HepG2 (cell line): ENCODE results near the gene CDX1. TPM values are rescaled to one million over a fixed set of nuclear protein-coding genes. Genes with fewer than 3 reads are reported as not detected.

Experiments
- CBX1 ChIP-seq: IDR thresholded peaks from one replicate; pipeline ENCODE4 v1.6.1; 2016; ENCODE audit warnings: antibody characterized with exemption, low read depth
- FOXA3 ChIP-seq: IDR thresholded peaks from 2 replicates; pipeline ENCODE4 v1.6.1; 2016; ENCODE audit warnings: missing genetic modification reagents, missing compliant biosample characterization
- HIVEP1 ChIP-seq: sonication (generic); formaldehyde crosslinking; IDR thresholded peaks from 2 replicates; pipeline ENCODE4 v1.4.0; 2020; ENCODE audit warnings: mild to moderate bottlenecking, missing genetic modification reagents
- ISX ChIP-seq: sonication (generic); formaldehyde crosslinking; conservative IDR thresholded peaks from 2 replicates; pipeline ENCODE4 v1.5.0; 2020; ENCODE audit warnings: missing genetic modification reagents
- MAZ ChIP-seq, 2 experiments: sonication (generic) in 1 of 2; formaldehyde crosslinking in 1 of 2; IDR thresholded peaks; 2 replicates each; pipeline versions ENCODE4 v1.5.0 to v1.6.1; 2012 to 2020; ENCODE audit warnings: low read depth in 2 of 2, mild to moderate bottlenecking in 2 of 2, borderline replicate concordance in 1 of 2, improper control_type of control experiment in 1 of 2, low read length in 1 of 2, missing genetic modification reagents in 1 of 2, moderate library complexity in 1 of 2
- MYC ChIP-seq: sonication (generic); formaldehyde crosslinking; IDR thresholded peaks from 2 replicates; pipeline ENCODE4 v1.9.0; 2021; ENCODE audit warnings: missing genetic modification reagents, borderline replicate concordance
- NFIB ChIP-seq: sonication (generic); formaldehyde crosslinking; IDR thresholded peaks from 2 replicates; pipeline ENCODE4 v1.9.0; 2021; ENCODE audit warnings: missing genetic modification reagents, mild to moderate bottlenecking, borderline replicate concordance
- NFIC ChIP-seq: IDR thresholded peaks from 2 replicates; pipeline ENCODE4 v1.6.1; 2012; ENCODE audit warnings: mild to moderate bottlenecking, low read length, inconsistent platforms
- SIN3A ChIP-seq: IDR thresholded peaks from 2 replicates; pipeline ENCODE4 v1.6.1; 2011; ENCODE audit warnings: low read depth, mild to moderate bottlenecking, control low read depth, low read length, borderline replicate concordance
- SNAPC2 ChIP-seq: sonication (generic); formaldehyde crosslinking; IDR thresholded peaks from 2 replicates; pipeline ENCODE4 v1.8.1; 2022; ENCODE audit warnings: mild to moderate bottlenecking, missing genetic modification reagents
- SOX13 ChIP-seq, 3 experiments: fragments of 450-650 bp in 1 of 3; sonication (generic) in 1 of 3; formaldehyde crosslinking in 1 of 3; IDR thresholded peaks in 2 of 3; conservative IDR thresholded peaks in 1 of 3; 2 replicates each; pipeline versions ENCODE4 v1.5.0 to v1.6.1; 2016 to 2020; ENCODE audit warnings: antibody characterized with exemption in 1 of 3, mild to moderate bottlenecking in 1 of 3, missing compliant biosample characterization in 1 of 3, missing genetic modification reagents in 1 of 3, moderate library complexity in 1 of 3
- ZMYM2 ChIP-seq: sonication (generic); formaldehyde crosslinking; IDR thresholded peaks from 2 replicates; pipeline ENCODE4 v1.8.0; 2022; ENCODE audit warnings: mild to moderate bottlenecking, missing genetic modification reagents
- ZNF235 ChIP-seq: sonication (generic); formaldehyde crosslinking; IDR thresholded peaks from 2 replicates; pipeline ENCODE4 v1.8.1; 2023; ENCODE audit warnings: mild to moderate bottlenecking, missing genetic modification reagents, borderline replicate concordance
- ZNF33B ChIP-seq: sonication (generic); formaldehyde crosslinking; IDR thresholded peaks from 2 replicates; pipeline ENCODE4 v1.5.1; 2020; ENCODE audit warnings: mild to moderate bottlenecking, missing genetic modification reagents
- ZNF451 ChIP-seq: sonication (generic); formaldehyde crosslinking; IDR thresholded peaks from 2 replicates; pipeline ENCODE4 v1.5.0; 2020; ENCODE audit warnings: mild to moderate bottlenecking, missing genetic modification reagents
- ZNF879 ChIP-seq: sonication (generic); formaldehyde crosslinking; IDR thresholded peaks from 2 replicates; pipeline ENCODE4 v1.8.1; 2023; ENCODE audit warnings: missing genetic modification reagents
- ZSCAN25 ChIP-seq: sonication (generic); formaldehyde crosslinking; IDR thresholded peaks from 2 replicates; pipeline ENCODE4 v1.8.0; 2022; ENCODE audit warnings: mild to moderate bottlenecking, missing genetic modification reagents
- polyA plus RNA-seq, 8 experiments: library from polyadenylated mRNA; depleted of rRNA in 3 of 8; stranded (reverse) in 7 of 8; unstranded in 1 of 8; fragments of >200 nt; fragmentation: Illumina TruSeq in 4 of 8; extraction: Trizol in 4 of 8; gene quantifications; 2 replicates each; pipeline versions ENCODE4 v1.2.1 to v1.2.3, GENCODE V29; 2011 to 2016; ENCODE audit warnings: low read depth in 4 of 8, missing spikeins in 1 of 8, mixed read lengths in 1 of 8; ENCODE audit not compliant: insufficient read depth in 1 of 8
- total RNA-seq, 5 experiments: library from RNA; depleted of rRNA; stranded (reverse); fragments of >200 nt; fragmentation: Illumina TruSeq; extraction: Trizol; gene quantifications; 2 replicates each; pipeline ENCODE4 v1.2.3, GENCODE V29; 2016; ENCODE audit warnings: low read depth in 1 of 5
- TF ChIP-seq, protein P1 (sequence below): sonication (generic); formaldehyde crosslinking; conservative IDR thresholded peaks from 2 replicates; pipeline ENCODE4 v1.8.1; 2023; ENCODE audit warnings: missing genetic modification reagents
- TF ChIP-seq, protein P2 (sequence below): IDR thresholded peaks from 2 replicates; pipeline ENCODE4 v1.6.1; 2016; ENCODE audit warnings: missing compliant biosample characterization, missing genetic modification reagents, borderline replicate concordance
- TF ChIP-seq, protein P3 (sequence below): sonication (generic); formaldehyde crosslinking; IDR thresholded peaks from 2 replicates; pipeline ENCODE4 v1.4.0; 2020; ENCODE audit warnings: missing genetic modification reagents, mild to moderate bottlenecking, borderline replicate concordance
- TF ChIP-seq, protein P4 (sequence below): sonication (generic); formaldehyde crosslinking; IDR thresholded peaks from 2 replicates; pipeline ENCODE4 v1.5.0; 2020; ENCODE audit warnings: missing genetic modification reagents
- TF ChIP-seq, protein P5 (sequence below): sonication (generic); formaldehyde crosslinking; IDR thresholded peaks from 2 replicates; pipeline ENCODE4 v1.9.0; 2021; ENCODE audit warnings: missing genetic modification reagents, mild to moderate bottlenecking, borderline replicate concordance

The CDX1 gene
- total and polyA plus RNA-seq, 2 of the 13 experiments (the other 11 are each of a cell fraction or from before 2014, with no cell fraction given) = not detected

DNA sequence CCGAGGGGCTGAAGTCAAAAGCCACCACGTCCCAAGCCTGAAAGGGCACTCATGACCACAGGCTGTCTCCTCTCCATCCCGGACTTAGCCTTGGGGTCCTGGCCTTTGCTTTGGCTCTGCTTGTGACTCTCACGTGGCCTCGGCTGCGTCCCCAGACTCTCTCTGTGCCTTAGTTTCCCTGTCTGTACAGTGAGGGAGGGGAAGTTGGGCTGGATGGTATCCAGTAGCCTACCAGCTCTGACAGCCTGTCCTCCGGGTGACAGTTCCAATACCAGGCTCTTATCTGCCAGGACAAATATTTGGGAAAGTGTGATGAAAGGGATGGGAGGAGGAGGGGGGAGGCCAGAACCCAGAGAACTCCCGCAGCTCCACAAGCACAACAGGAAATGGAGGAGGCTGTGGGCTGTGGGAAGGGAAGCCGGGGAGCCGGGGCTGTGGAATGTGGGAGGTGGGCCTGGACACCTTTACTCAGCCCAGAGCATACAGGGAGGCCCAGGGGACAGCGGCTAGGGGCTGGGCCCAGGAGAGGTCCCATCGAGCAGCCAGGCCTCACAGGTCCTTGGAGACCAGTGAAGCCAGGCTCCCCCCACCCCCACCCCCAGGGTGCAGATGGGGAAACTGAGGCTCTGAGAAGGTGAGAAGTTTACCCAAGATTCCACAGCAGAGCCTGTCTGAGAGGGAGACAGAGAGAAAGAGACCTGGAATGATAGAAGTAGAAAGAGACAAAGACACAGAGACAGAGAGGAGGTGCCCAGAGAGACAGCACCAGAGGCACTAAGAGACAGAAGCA, 29.2 kb upstream of the CDX1 start (continued):
- TF ChIP-seq ZNF33B (CRISPR knock-in tag) (no peak; the same call in 1 of the 2 replicates), HIVEP1 (CRISPR knock-in tag) (peak; percentile 67; the same call in 1 of the 2 replicates), ZNF451 (CRISPR knock-in tag) (peak; percentile 22), CBX1 (no peak), ZNF879 (no peak), ISX (CRISPR knock-in tag) (no peak), SOX13 (IDR thresholded peaks at IDR 0.05) (peak; percentile 39; the same call in 1 of the 2 replicates), SOX13 (CRISPR knock-in tag; conservative IDR thresholded peaks at IDR 0.05 in 1 of 2, IDR thresholded peaks at IDR 0.05 in 1 of 2) (peak in 1 of 2 experiments; percentile 84; a peak in 2 of 4 replicates), ZMYM2 (CRISPR knock-in tag) (no peak), NFIC (no peak), SIN3A (no peak), ZNF235 (0 out of 2 replicates have a peak, but pooled peaks have one; percentile 15), MAZ (IDR thresholded peaks at IDR 0.05; ENCODE audit: borderline replicate concordance, low read depth, low read length) (peak; percentile 86; the same call in 1 of the 2 replicates), MAZ (CRISPR knock-in tag; IDR thresholded peaks at IDR 0.05; ENCODE audit: low read depth) (peak; percentile 72), ZSCAN25 (CRISPR knock-in tag) (peak; percentile 62; the same call in 1 of the 2 replicates), SNAPC2 (no peak), NFIB (CRISPR knock-in tag) (no peak), MYC (CRISPR knock-in tag) (peak; percentile 71; the same call in 1 of the 2 replicates), FOXA3 (CRISPR knock-in tag) (peak; percentile 90)
- TF ChIP-seq, protein P1, sequence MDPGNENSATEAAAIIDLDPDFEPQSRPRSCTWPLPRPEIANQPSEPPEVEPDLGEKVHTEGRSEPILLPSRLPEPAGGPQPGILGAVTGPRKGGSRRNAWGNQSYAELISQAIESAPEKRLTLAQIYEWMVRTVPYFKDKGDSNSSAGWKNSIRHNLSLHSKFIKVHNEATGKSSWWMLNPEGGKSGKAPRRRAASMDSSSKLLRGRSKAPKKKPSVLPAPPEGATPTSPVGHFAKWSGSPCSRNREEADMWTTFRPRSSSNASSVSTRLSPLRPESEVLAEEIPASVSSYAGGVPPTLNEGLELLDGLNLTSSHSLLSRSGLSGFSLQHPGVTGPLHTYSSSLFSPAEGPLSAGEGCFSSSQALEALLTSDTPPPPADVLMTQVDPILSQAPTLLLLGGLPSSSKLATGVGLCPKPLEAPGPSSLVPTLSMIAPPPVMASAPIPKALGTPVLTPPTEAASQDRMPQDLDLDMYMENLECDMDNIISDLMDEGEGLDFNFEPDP (CRISPR knock-in tag) = no peak
- TF ChIP-seq, protein P2, sequence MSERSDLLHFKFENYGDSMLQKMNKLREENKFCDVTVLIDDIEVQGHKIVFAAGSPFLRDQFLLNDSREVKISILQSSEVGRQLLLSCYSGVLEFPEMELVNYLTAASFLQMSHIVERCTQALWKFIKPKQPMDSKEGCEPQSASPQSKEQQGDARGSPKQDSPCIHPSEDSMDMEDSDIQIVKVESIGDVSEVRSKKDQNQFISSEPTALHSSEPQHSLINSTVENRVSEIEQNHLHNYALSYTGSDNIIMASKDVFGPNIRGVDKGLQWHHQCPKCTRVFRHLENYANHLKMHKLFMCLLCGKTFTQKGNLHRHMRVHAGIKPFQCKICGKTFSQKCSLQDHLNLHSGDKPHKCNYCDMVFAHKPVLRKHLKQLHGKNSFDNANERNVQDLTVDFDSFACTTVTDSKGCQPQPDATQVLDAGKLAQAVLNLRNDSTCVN = no peak
- TF ChIP-seq, protein P3, sequence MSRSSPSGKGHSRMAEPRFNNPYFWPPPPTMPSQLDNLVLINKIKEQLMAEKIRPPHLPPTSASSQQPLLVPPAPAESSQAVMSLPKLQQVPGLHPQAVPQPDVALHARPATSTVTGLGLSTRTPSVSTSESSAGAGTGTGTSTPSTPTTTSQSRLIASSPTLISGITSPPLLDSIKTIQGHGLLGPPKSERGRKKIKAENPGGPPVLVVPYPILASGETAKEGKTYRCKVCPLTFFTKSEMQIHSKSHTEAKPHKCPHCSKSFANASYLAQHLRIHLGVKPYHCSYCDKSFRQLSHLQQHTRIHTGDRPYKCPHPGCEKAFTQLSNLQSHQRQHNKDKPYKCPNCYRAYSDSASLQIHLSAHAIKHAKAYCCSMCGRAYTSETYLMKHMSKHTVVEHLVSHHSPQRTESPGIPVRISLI = 0 out of 2 replicates have a peak, but pooled peaks have one; percentile 49
- TF ChIP-seq, protein P4, sequence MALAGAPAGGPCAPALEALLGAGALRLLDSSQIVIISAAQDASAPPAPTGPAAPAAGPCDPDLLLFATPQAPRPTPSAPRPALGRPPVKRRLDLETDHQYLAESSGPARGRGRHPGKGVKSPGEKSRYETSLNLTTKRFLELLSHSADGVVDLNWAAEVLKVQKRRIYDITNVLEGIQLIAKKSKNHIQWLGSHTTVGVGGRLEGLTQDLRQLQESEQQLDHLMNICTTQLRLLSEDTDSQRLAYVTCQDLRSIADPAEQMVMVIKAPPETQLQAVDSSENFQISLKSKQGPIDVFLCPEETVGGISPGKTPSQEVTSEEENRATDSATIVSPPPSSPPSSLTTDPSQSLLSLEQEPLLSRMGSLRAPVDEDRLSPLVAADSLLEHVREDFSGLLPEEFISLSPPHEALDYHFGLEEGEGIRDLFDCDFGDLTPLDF = no peak
- TF ChIP-seq, protein P5, sequence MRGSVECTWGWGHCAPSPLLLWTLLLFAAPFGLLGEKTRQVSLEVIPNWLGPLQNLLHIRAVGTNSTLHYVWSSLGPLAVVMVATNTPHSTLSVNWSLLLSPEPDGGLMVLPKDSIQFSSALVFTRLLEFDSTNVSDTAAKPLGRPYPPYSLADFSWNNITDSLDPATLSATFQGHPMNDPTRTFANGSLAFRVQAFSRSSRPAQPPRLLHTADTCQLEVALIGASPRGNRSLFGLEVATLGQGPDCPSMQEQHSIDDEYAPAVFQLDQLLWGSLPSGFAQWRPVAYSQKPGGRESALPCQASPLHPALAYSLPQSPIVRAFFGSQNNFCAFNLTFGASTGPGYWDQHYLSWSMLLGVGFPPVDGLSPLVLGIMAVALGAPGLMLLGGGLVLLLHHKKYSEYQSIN (CRISPR knock-in tag) = no peak
